SJCRH30 (cell line): ENCODE measurements around the gene TOP1. TPM values are rescaled to one million over a fixed set of nuclear protein-coding genes. Genes with fewer than 3 reads are reported as not detected.
"Not testable (repeated sequence)": the region's sequence is repeated elsewhere in the genome, so short reads cannot be mapped to it uniquely, and the experiment has no call there.

Experiments used
- DNase-seq, 2 experiments: peaks; one replicate each; pipeline ENCODE4 v3.0.0-alpha.2; 2015 to 2020
- H3K27ac ChIP-seq: fragments of 250-450 bp; sonication (Bioruptor Pico); 2 replicates; pipeline ENCODE4 v1.5.1; 2020; ENCODE audit warnings: mild to moderate bottlenecking, moderate library complexity
- H3K27me3 ChIP-seq: fragments of 250-450 bp; sonication (Bioruptor Pico); 2 replicates; pipeline ENCODE4 v1.5.1; 2020; ENCODE audit warnings: mild to moderate bottlenecking, moderate library complexity
- H3K36me3 ChIP-seq: fragments of 250-450 bp; sonication (Bioruptor Pico); 2 replicates; pipeline ENCODE4 v1.5.1; 2020; ENCODE audit warnings: mild to moderate bottlenecking, moderate library complexity
- H3K4me1 ChIP-seq: fragments of 250-450 bp; sonication (Bioruptor Pico); 2 replicates; pipeline ENCODE4 v1.5.1; 2020; ENCODE audit warnings: mild to moderate bottlenecking, moderate library complexity
- H3K4me3 ChIP-seq: fragments of 250-450 bp; sonication (Bioruptor Pico); 2 replicates; pipeline ENCODE4 v1.5.1; 2020; ENCODE audit warnings: mild to moderate bottlenecking, moderate library complexity
- H3K9me3 ChIP-seq: fragments of 250-450 bp; sonication (Bioruptor Pico); replicated peaks from 2 replicates; pipeline ENCODE4 v1.5.1; 2020; ENCODE audit warnings: mild to moderate bottlenecking, moderate library complexity
- total RNA-seq: library from RNA; depleted of rRNA; stranded (reverse); fragments of >200 nt; shearing (Covaris generic); gene quantifications from 2 replicates; pipeline ENCODE4 v1.2.3, GENCODE V29; 2014

Gene TOP1
- total RNA-seq, 1 experiment from 2014 or later, result 71.9 TPM

DNA sequence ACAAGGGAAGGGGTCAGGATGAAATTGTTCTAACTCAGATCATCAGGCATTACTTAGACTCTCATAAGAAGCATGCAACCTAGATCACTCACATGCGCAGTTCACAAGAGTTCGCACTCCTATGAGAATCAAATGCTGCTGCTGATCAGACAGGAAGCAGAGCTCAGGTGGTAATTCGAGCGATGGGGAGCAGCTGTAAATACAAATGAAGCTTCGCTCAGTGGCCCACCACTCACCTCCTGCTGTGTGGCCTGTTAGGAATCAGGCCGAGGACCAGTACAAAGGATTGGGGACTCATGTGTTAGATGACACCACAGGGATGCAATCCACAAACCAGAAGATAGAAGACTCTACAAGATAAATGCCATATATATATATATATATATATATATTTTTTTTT is 31.5 kb upstream of the TOP1 start:
- no peaks in the 10 kb centered on the region for H3K27me3 ChIP-seq
- H3K27ac ChIP-seq, result peak overlapping the region; percentile 2; the same call in 1 of the 2 replicates
- no peak overlapping the region for H3K4me3 ChIP-seq
- H3K36me3 ChIP-seq, result no peaks in the 10 kb centered on the region
- no peaks in the 10 kb centered on the region for H3K9me3 ChIP-seq
- H3K4me1 ChIP-seq, result peaks cover 11% of the 10 kb centered on the region
- peak; percentile 90 to 97 for DNase-seq

GRCh38 chr20:40999841-41000240 is 28.8 kb upstream of the TOP1 start:
- no peaks in the 10 kb centered on the region for H3K9me3 ChIP-seq
- no peak for DNase-seq
- H3K36me3 ChIP-seq, result no peaks in the 10 kb centered on the region
- peaks cover 37% of the 10 kb centered on the region for H3K4me1 ChIP-seq
- H3K27ac ChIP-seq, result no peak overlapping the region
- no peaks in the 10 kb centered on the region for H3K27me3 ChIP-seq
- H3K4me3 ChIP-seq, result no peak overlapping the region

GRCh38 chr20:41000628-41001027 is 28.0 kb upstream of the TOP1 start:
- H3K9me3 ChIP-seq, result no peaks in the 10 kb centered on the region
- H3K27ac ChIP-seq, result no peak overlapping the region
- H3K4me1 ChIP-seq, result peaks cover 45% of the 10 kb centered on the region
- no peak for DNase-seq
- no peak overlapping the region for H3K4me3 ChIP-seq
- H3K36me3 ChIP-seq, result no peaks in the 10 kb centered on the region
- H3K27me3 ChIP-seq, result no peaks in the 10 kb centered on the region

DNA sequence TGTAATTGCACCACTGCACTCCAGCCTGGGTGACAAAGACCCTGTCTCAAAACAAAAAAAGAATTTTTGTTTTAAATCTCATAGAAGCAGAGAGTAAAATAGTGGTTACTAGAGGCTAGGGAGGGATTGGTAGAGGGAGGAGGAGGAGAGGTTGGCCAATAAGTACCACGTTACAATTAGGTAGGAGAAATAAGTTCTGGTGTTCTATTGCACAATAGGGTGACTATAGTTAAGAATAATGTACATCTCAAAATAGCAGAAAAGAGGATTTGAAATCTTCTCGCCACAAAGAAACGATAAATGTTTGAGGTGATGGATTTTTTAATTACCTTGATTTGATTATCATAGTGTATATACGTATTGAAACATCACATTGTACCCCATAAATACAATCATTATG is 27.1 kb upstream of the TOP1 start:
- H3K36me3 ChIP-seq, result no peaks in the 10 kb centered on the region

GRCh38 chr20:41002842-41003142 is 25.8 kb upstream of the TOP1 start:
- Histone ChIP-seq H3K27me3 (no peaks in the 10 kb centered on the region), H3K27ac (peak overlapping the region; percentile 90), H3K36me3 (no peaks in the 10 kb centered on the region), H3K4me3 (peak overlapping the region; percentile 40), H3K9me3 (no peaks in the 10 kb centered on the region; the same call in 1 of the 2 replicates), H3K4me1 (peaks cover 45% of the 10 kb centered on the region)
- DNase-seq, result no peak

More for the DNA sequence above, 27.1 kb upstream of the TOP1 start:
- Histone ChIP-seq H3K9me3 (no peaks in the 10 kb centered on the region; the same call in 1 of the 2 replicates), H3K4me3 (no peak overlapping the region), H3K27me3 (no peaks in the 10 kb centered on the region), H3K4me1 (peaks cover 48% of the 10 kb centered on the region), H3K27ac (no peak overlapping the region)
- DNase-seq, result no peak

DNA sequence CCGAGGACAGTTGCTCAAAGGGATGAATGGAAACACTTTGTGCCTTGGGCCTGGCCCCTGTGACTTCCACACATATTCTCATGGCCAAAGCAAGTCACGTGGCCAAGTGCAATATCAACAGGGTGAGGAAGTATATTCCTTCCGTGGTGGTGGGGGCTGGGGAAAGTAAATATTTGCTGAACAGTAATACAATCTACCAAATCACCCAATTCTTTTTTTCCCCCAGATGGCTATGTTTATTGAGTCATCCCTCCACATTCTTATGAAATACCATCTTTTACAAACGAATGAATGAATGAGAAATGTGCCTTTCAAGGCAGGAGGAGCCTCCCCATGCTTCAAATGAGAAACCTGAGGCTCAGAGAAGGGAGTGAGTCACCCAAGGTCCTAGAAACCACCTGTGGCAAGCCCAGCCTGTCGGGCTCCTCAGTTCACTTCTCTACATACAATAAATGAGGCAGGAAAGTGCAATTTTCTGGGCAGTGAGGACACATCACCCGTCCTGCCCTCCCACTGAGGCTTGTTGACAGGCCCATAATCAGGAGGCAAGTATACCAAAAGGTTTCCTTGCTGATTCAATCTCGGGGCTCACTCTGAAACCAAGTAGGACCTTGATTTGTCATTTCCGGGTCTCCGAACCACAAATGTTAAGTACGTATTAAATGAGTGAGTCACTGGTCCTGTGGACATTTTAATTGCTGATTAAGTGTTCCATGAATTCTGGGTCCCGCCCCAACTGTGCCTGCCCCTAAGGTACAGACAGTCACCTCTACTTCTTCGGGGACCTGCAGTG is 25.3 kb upstream of the TOP1 start:
- DNase-seq, result peak; percentile 76 to 84

DNA sequence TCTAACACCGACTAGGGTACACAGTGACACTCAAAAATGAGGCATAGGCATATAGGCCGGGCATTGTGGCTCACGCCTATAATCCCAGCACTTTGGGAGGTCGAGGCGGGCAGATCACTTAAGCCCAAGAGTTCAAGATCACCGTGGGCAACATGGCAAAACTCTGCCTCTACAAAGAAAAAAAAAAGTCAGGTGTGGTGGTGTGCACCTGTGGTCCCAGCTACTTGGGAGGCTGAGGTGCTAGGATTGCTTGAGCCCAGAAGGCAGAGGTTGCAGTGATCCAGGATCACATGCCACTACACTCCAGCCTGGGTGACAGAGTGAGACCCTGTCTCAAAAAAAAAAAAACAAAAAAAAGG is 24.7 kb upstream of the TOP1 start:
- H3K4me1 ChIP-seq, result peaks cover 50% of the 10 kb centered on the region
- peak overlapping the region; percentile 90 for H3K27ac ChIP-seq
- not testable (repeated sequence) for DNase-seq

More for the DNA sequence above, 25.3 kb upstream of the TOP1 start:
- Histone ChIP-seq H3K36me3 (no peaks in the 10 kb centered on the region), H3K4me1 (peaks cover 50% of the 10 kb centered on the region), H3K9me3 (no peaks in the 10 kb centered on the region; the same call in 1 of the 2 replicates), H3K4me3 (peak overlapping the region; percentile 40), H3K27ac (peak overlapping the region; percentile 90), H3K27me3 (no peaks in the 10 kb centered on the region)

DNA sequence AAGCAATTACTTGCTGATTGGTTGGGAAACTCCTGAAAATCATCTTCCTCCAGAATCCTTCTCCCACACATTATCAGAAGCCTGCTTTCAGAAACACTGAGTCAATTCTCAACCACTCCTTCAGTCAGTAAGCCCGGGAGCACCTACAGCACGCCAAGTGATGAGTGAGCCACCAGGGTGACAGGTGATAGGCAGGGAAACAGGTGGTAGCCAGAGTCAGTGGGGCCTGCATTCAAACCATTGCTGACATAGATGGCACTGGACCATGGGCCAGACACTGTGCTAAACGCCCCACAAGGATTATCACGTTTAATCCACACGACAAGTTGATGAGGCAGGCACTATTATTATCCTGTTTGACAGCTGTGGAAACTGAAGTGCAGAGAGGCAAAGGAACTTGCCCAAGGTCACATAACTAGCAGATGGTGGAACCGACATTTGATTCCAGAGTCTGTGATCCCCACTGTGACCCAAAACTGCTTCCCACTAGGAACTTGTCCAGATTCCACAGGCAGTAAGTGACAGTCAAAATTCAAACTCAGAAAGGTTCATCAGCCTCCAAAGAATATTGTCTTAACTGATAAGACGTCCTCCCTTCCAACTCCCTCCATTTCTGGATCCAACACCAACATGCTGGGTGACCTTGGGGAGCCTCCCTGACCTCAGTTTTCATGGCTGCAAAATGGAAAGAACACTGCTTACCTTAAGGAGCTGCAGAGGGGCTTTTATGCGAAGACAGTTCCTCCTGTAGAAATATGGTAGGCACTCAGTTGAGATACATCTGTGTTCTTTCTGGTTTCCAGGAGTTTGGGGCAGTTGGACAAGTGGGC is 23.9 kb upstream of the TOP1 start:
- Histone ChIP-seq H3K4me3 (no peak overlapping the region), H3K4me1 (peaks cover 56% of the 10 kb centered on the region), H3K27ac (peak overlapping the region; percentile 90), H3K36me3 (no peaks in the 10 kb centered on the region), H3K27me3 (no peaks in the 10 kb centered on the region), H3K9me3 (no peaks in the 10 kb centered on the region; the same call in 1 of the 2 replicates)
- peak; percentile 89 to 96 for DNase-seq

More for the DNA sequence above, 24.7 kb upstream of the TOP1 start:
- H3K36me3 ChIP-seq, H3K27me3 ChIP-seq, H3K9me3 ChIP-seq: not testable (repeated sequence)
- peak overlapping the region; percentile 40 for H3K4me3 ChIP-seq

DNA sequence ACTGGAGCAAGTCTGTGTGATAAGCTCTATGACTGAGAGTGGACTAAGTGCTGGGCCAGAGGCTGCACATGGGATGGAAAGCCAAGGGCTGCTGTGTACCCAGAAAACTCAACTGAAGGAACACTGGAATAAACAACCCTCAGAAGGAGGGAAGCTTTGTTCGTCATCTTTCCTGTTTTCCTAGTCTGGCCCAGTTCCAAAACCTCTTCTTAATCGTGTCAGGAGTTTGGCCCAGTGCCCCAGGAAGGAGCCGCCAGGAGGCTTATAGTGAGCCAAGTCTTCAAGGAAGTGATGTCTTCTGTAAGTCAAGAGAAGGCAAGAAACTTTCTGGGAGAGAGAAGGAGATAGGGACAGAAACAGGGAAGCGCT is 23.3 kb upstream of the TOP1 start:
- Histone ChIP-seq H3K36me3 (no peaks in the 10 kb centered on the region), H3K27me3 (no peaks in the 10 kb centered on the region), H3K27ac (peak overlapping the region; percentile 90), H3K4me1 (peaks cover 62% of the 10 kb centered on the region), H3K9me3 (no peaks in the 10 kb centered on the region; the same call in 1 of the 2 replicates), H3K4me3 (no peak overlapping the region)
- peak; percentile 66 to 81 for DNase-seq

DNA sequence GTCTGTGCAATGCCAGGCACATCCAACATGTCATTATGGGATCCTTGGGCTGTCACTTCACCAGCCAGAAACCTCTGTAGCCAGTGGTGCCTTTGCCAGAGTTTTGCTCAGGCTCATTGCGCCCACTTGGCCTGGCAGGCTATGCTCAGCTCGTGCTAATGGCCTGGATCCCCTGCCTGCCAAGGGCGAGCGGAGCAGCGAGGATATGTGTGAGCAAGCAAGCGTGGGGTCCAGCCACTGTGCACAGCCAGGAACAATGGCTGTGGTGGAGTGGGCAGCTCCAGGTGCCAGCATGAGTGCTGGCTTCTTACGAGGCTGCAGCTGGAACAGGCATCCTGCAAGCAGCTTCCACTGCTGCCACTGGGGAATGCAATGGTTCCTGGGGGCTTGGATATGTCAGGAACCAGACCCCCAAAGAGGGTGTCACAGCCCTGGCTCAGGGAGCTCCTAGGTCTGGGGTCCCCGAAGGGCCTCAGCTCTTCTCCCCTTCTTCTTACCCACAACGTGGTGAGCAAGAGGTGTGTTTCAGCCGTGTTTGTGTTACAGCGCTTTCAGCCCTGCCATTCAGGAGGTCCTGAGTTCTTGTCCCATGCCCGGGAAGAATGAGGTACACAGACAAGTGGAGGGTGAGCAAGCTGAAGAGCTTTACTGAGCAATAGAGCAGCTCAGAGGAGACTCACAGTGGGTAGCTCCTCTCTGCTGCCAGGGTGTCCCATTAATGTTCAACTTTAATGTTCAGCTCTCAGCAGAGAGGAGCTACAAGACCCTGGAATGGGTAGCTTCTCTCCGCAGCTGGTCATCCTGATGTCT is 22.3 kb upstream of the TOP1 start:
- Histone ChIP-seq H3K4me1 (peaks cover 64% of the 10 kb centered on the region), H3K27ac (no peak overlapping the region)

GRCh38 chr20:41006936-41007474 is 21.6 kb upstream of the TOP1 start:
- Histone ChIP-seq H3K4me1 (peaks cover 64% of the 10 kb centered on the region), H3K27ac (no peak overlapping the region), H3K9me3 (no peaks in the 10 kb centered on the region; the same call in 1 of the 2 replicates), H3K4me3 (no peak overlapping the region), H3K27me3 (no peaks in the 10 kb centered on the region), H3K36me3 (no peaks in the 10 kb centered on the region)
- DNase-seq, result no peak

More for the DNA sequence above, 22.3 kb upstream of the TOP1 start:
- Histone ChIP-seq H3K36me3 (no peaks in the 10 kb centered on the region), H3K4me3 (no peak overlapping the region), H3K27me3 (no peaks in the 10 kb centered on the region), H3K9me3 (no peaks in the 10 kb centered on the region; the same call in 1 of the 2 replicates)
- DNase-seq, result no peak

DNA sequence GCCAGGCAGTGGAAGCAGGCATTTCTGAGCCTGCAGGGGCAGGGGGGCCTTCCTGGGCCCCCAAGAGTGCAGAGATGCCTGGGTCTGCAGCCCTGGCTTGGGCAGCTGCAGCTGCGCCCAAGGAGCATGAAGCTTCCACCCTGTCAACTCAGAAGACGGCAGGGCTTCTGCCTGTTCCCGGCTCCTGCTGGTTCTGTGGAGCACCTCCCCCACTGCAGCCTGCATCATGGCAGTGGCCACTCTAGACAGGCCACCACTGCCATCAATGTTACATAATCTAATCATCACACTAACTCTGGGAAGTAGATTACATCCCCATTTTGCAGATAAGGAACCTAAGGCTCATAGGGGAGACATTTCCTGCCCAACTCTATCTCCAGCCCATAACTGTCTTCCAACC is 21.1 kb upstream of the TOP1 start:
- Histone ChIP-seq H3K4me3 (no peak overlapping the region), H3K27ac (peak overlapping the region; percentile 78), H3K27me3 (no peaks in the 10 kb centered on the region), H3K9me3 (no peaks in the 10 kb centered on the region; the same call in 1 of the 2 replicates), H3K4me1 (peaks cover 62% of the 10 kb centered on the region), H3K36me3 (no peaks in the 10 kb centered on the region)
- no peak for DNase-seq

GRCh38 chr20:41009946-41010345 is 18.7 kb upstream of the TOP1 start:
- H3K27ac ChIP-seq, result no peak overlapping the region
- H3K4me3 ChIP-seq, result no peak overlapping the region
- peak in 1 of 2 experiments; percentile 67 for DNase-seq
- peaks cover 40% of the 10 kb centered on the region for H3K4me1 ChIP-seq
- H3K36me3 ChIP-seq, result no peaks in the 10 kb centered on the region
- H3K9me3 ChIP-seq, result no peaks in the 10 kb centered on the region; the same call in 1 of the 2 replicates
- no peaks in the 10 kb centered on the region for H3K27me3 ChIP-seq

DNA sequence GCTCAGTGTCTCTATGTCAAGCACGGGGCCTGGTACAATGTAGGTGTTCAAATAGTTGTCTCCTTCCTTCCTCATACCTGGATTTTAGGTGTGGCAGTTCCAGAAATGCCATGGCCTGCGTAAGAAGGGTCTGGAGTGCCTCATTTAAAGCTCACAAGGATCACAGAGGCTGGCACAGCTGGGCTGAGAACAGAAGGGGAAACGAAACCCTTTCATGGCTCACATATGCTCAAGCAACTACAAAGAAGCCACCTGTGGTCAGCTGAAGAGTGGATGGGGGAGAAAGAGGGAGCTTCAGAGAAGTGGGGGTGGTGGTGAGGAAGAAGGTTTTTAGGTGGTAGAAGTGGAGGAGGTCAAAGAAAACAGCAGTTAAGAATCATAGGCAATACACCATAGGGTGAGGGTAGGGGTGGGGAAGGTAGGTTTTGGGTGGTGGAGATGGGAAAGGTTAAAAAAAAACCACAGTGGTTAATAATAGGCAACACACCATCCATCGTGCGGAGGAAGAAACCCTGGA is 17.0 kb upstream of the TOP1 start:
- no peak for DNase-seq
- H3K4me1 ChIP-seq, result peaks cover 30% of the 10 kb centered on the region
- H3K4me3 ChIP-seq, result no peak overlapping the region
- no peaks in the 10 kb centered on the region for H3K36me3 ChIP-seq
- H3K9me3 ChIP-seq, result no peaks in the 10 kb centered on the region; the same call in 1 of the 2 replicates
- no peaks in the 10 kb centered on the region for H3K27me3 ChIP-seq
- no peak overlapping the region for H3K27ac ChIP-seq
